ENCODE results near the gene EIF3M.
"Not testable (repeated sequence)": the region's sequence is repeated elsewhere in the genome, so short reads cannot be mapped to it uniquely, and the experiment has no call there.

The EIF3M gene

DNA sequence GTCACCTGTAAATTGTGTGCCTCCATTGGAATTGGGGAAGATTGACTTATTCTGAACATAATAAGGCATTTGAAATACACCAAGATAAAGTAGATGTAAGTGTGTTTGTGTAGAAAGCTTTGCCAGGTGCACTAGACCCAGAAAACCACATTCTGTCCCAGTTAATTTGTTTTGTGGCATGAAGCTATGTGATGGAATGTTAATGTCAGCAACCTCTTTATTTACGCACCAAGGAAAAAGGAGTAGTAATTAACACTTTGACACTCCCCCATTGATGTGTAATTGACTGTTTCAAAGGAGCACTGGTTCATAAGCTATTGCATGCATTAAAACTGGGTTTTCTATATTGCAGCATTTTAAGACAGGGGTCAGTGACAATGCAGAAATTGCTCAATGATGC, 14.3 kb downstream of the EIF3M start:
- no peak for FAIRE-seq

DNA sequence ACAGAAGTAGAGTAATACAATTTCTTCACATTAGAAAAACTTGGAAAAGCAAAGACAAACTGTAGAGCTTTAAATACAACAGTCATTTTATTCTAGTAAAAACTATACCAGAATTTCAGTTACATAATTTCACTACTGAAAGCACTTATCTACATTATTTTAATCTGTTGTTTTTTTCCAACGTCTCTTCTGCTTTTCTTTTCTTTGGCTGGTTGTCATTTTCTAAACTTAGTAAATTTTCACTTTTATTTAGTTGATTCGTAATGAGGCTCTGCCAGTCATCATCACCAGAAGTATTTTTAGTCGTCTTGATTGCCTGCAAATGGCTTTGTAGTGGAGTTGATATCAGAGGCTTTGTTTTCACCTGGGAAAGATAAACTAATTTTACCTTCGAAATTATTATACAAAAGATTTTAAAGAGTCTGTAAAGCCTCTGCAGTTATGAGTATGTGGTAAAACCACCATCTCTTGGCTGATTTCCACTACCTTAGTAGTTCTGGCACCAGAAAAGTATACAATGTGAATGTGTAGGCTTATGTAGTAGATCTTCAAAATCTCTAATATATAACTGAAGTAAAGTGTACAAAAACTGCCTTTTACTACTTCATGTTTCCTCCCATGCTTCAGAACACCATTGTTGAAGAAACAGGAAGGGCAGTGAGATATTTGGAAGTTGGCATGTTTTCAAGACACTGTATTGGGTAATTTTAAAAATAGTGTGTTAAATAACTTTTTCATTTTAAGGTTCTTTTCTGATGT, 19.2 kb downstream of the EIF3M start:
- peak; percentile 8 for FAIRE-seq

DNA sequence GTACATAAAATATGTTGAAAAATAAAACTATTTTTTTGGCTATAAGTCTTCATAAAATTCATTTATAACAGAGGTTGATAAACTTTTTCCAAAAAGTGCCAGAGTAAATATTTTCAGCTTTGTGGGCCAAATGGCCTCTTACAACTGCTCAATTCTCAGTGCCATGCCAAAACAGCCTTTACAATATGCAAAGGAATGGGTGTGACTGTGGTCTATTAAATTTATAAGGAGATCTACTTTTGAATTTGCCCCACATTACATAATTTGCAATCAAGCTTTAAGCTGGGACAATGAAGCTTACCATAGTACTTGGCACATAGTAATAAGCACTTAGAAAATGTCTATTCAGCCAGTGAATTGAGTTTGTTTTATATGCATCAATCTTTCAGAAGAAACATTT, 22.6 kb downstream of the EIF3M start:
- no peak for FAIRE-seq

DNA sequence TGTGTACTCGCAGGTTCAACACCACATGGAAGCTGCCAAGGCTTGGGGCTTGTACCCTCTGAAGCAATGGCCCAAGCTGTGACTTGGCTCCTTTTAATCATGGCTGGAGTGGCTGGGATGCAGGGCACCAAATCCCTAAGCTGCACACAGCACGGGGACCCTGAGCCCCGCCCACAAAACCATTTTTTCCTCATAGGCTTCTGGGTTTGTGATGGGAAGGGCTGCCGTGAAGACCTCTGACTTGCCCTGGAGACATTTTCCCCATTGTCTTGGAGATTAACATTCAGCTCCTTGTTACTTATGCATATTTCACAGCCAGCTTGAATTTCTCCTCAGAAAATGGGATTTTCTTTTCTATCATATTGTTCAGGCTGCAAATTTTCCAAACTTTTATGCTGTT, 25.2 kb downstream of the EIF3M start:
- FAIRE-seq: not testable (repeated sequence)

DNA sequence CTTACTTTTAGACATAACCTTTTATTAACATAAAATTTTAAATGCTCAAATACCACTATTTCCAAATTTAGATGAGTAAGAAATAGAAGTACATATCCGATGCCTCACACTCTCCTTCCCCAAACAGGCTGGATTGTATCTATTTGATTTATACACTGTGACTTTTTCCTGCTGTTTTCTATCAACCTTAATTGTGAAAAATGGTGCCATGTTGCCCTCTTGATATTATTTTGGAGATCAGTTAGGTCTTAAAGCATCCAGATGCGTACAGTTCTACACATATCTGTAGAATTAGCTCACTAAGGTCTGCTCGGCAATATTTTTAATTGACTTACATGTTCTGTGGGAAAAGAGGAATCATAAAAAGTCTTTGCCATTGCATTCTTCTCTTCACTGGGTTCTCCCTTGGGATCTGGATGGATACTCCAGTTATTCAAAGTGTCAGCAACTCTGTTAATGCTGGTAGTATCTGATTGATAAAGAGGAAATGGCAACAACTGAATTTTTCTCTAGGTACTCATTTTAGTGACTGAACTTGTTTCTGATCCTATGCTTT, 27.2 kb downstream of the EIF3M start:
- peak; percentile 33 for FAIRE-seq

DNA sequence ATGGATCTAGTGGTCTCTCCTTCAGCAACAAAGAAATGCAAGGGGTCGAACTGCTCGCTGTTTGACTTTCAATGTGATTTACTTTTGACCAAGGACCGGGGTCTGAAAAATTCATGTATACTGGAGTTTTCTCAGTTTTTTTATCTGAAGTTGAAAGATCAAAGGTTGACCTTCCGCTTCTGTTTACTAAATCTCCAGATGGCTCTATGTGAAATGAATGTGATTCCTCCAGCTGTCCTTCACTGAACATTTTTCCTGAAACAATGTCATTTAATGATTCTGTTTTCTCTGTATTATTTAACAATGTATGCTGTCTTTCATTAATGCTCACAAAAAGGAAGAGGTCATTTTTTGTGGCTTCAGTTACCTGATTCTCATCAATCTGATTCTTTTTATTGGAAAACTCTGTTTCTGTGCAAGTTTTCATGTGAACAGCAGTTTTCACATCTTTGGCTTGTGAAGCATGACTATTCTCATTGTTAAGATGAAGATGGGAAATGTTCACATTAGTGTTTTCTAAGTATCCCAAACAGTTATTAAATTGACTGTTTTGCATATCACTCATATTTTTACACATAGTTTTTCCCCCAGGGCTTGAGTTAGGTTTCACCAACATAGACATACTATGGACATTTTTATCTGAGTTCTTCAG, 30.0 kb downstream of the EIF3M start:
- no peak for FAIRE-seq

DNA sequence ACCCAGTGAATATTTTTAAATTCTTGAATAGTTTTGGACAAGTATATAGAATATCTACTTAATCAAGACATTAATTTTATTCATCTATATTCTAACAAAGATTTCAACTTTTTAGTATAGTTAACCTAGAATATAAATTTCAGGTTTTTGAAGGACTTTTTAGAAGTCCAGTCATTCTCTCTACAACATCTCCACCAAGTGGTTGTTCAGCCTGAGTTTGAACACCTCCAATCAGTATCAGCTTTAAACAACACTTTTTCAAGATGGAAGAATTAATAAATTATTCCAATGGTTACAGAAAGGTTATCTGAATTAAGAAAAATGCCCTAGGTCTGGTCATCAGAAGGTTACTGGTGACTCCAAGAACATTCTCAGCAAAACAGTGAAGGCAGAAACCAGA, 31.8 kb downstream of the EIF3M start:
- peak; percentile 89 for FAIRE-seq

DNA sequence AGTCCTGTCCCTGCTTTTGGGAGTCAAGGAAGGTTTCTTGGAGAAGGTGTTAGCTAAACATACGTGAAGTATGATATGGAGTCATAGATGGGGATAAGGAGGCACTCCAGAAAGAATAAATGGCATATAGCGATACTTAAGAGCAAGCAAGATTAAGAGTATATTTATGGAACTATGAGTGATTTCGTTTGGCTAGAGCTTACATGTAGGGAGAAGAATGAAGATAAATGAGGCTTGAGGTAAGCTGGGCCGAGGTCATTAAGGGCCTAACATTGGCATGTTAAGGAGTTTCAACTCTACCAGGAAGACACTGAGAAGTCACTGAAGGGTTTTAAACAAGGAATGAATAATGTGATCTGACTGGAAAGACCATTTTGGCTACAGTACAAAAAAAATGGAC, 33.3 kb downstream of the EIF3M start:
- no peak for FAIRE-seq

DNA sequence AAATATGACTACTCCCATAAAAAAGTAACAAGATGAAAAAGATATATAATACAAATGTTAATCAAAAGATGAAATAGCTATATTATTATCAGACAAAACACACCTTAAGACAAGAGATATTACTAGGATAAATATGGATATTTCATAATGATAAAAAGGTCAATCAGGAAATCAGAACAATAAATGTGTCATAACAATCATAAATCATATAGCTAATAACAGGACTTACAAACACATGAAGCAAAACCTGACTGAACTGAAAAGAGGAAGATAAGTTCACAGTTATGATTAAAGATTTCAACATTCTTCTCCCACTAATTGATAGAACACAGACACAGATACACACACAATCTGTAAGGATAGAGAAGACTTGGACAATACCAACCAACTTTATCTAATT, 47.2 kb downstream of the EIF3M start:
- no peak for FAIRE-seq

DNA sequence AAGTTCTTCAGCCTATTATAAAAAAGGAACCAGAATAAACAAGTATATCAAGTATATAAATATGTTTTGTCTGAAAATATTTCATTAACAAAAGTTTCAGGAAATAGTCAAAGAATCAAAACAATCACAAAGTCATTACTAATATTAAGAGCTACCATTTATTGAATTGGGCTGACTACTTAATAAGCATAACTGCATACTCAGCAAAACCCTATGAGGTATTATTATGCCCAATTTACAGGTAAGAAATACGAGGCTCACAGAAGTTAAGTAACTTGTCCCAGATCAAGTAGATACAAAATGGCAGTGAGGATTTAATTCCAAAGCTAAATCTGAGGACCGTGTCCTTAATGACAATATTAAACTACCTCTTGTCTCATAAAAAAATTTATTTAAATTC, 52.2 kb downstream of the EIF3M start:
- FAIRE-seq: no peak

DNA sequence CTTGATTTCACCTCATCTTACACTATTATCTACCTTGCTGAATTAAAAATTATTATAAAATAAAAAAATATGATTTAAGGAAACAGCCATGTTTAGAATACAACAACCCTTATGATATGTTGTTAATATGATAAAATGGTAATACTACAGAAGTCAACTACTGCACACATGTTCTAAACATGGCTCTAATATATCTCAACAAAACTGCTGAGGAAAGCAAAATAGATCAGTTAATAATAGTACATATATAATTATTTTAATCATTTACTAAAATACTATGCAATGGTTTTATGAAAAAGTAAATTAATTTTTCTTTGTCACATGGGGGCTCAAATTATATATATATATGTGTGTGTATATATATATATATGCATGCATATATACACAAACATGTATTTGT, 57.7 kb downstream of the EIF3M start:
- FAIRE-seq: no peak

DNA sequence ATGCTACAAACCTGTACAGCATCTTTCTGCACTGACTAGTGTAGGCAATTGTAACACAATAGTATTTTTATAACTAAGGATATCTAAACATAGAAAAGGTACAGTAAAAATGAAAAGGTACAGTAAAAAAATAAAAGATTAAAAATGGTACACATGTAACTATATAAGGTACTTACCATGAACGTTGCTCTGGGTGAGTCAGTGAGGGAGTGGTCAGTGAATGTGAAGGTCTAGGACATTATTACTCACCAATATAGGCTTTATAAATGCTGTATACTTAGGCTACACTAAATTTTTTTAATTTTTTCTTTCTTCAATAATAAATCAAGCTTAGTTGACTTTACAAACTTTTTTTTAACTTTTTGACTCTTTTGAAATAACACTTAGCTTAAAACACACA, 59.9 kb downstream of the EIF3M start:
- FAIRE-seq: peak; percentile 31

Measured in G401.6 (cell line).